SK-N-SH (cell line): Measurements from ENCODE around the gene GLUL.
A peak's percentile ranks its signal among the peaks of the same experiment; 100 is the strongest.

ENCODE experiments used
- CHD2 ChIP-seq: fragments of 150-350 bp; IDR thresholded peaks from 2 replicates; pipeline ENCODE4 v1.6.1; 2018; ENCODE audit warnings: low read length; ENCODE audit not compliant: partially characterized antibody
- CTCF ChIP-seq: fragments of 200-600 bp; sonication (generic); IDR thresholded peaks from 2 replicates; pipeline ENCODE4 v1.6.1; 2017; ENCODE audit warnings: antibody characterized with exemption, mild to moderate bottlenecking, moderate library complexity
- ELF1 ChIP-seq: IDR thresholded peaks from 2 replicates; pipeline ENCODE4 v1.4.0; 2012
- EP300 ChIP-seq, 2 experiments: IDR thresholded peaks; 2 replicates each; pipeline versions ENCODE4 v1.4.0 to v1.6.1; 2012; ENCODE audit warnings: borderline replicate concordance in 1 of 2, low read depth in 1 of 2, low read length in 1 of 2
- GABPA ChIP-seq: IDR thresholded peaks from 2 replicates; pipeline ENCODE4 v1.4.0; 2012; ENCODE audit warnings: low read depth, mild to moderate bottlenecking
- GATA2 ChIP-seq: sonication (generic); formaldehyde crosslinking; IDR thresholded peaks from 2 replicates; pipeline ENCODE4 v1.5.0; 2020; ENCODE audit warnings: mild to moderate bottlenecking, missing genetic modification reagents
- JUND ChIP-seq: IDR thresholded peaks from 2 replicates; pipeline ENCODE4 v1.4.0; 2012
- NFIC ChIP-seq: IDR thresholded peaks from 2 replicates; pipeline ENCODE4 v1.4.0; 2012; ENCODE audit warnings: borderline replicate concordance
- POLR2AphosphoS5 ChIP-seq: IDR thresholded peaks from 2 replicates; pipeline ENCODE4 v1.6.1; 2012; ENCODE audit warnings: low read depth, low read length
- SIN3A ChIP-seq: IDR thresholded peaks from 2 replicates; pipeline ENCODE4 v1.6.1; 2012; ENCODE audit warnings: low read depth, mild to moderate bottlenecking, low read length, moderate library complexity, borderline replicate concordance
- TAF1 ChIP-seq: IDR thresholded peaks from 2 replicates; pipeline ENCODE4 v1.6.1; 2012; ENCODE audit warnings: low read depth, mild to moderate bottlenecking, low read length, moderate library complexity, borderline replicate concordance
- YY1 ChIP-seq: IDR thresholded peaks from 2 replicates; pipeline ENCODE4 v1.4.0; 2012; ENCODE audit warnings: low read depth, mild to moderate bottlenecking
- TF ChIP-seq, protein P1 (sequence below): IDR thresholded peaks from 2 replicates; pipeline ENCODE4 v1.4.0; 2012; ENCODE audit warnings: low read depth
- TF ChIP-seq, protein P2 (sequence below): fragments of 150-350 bp; IDR thresholded peaks from 2 replicates; pipeline ENCODE4 v1.6.1; 2017; ENCODE audit warnings: antibody characterized with exemption, low read length, low read depth, borderline replicate concordance

GRCh38 chr1:182391028-182391361 lies 595 bp downstream of the GLUL start:
- 0 out of 2 replicates have a peak, but pooled peaks have one; percentile 21 for TF ChIP-seq CTCF
- no peak for TF ChIP-seq SIN3A
- TF ChIP-seq, protein P1, sequence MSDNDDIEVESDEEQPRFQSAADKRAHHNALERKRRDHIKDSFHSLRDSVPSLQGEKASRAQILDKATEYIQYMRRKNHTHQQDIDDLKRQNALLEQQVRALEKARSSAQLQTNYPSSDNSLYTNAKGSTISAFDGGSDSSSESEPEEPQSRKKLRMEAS: no peak
- TF ChIP-seq NFIC: no peak
- no peak for TF ChIP-seq JUND
- TF ChIP-seq POLR2AphosphoS5: no peak
- TF ChIP-seq, protein P2, sequence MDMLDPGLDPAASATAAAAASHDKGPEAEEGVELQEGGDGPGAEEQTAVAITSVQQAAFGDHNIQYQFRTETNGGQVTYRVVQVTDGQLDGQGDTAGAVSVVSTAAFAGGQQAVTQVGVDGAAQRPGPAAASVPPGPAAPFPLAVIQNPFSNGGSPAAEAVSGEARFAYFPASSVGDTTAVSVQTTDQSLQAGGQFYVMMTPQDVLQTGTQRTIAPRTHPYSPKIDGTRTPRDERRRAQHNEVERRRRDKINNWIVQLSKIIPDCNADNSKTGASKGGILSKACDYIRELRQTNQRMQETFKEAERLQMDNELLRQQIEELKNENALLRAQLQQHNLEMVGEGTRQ: no peak
- TF ChIP-seq GATA2 (CRISPR knock-in tag): no peak
- TF ChIP-seq EP300 (IDR thresholded peaks at IDR 0.05; ENCODE audit: borderline replicate concordance in 1 of 2, low read depth in 1 of 2, low read length in 1 of 2): no peak
- no peak for TF ChIP-seq CHD2
- no peak for TF ChIP-seq GABPA
- TF ChIP-seq TAF1: no peak
- TF ChIP-seq ELF1: no peak
- no peak for TF ChIP-seq YY1
